GM19438 (cell line): ENCODE data around the gene RPL13.
"Not testable (repeated sequence)": the region's sequence is repeated elsewhere in the genome, so short reads cannot be mapped to it uniquely, and the experiment has no call there.

Source experiments
- ATAC-seq: cut with Tn5 transposase; IDR thresholded peaks from one replicate; pipeline ENCODE4 v1.9.1; 2021; ENCODE audit warnings: low read depth; ENCODE audit not compliant: unreplicated experiment

RPL13 gene

DNA sequence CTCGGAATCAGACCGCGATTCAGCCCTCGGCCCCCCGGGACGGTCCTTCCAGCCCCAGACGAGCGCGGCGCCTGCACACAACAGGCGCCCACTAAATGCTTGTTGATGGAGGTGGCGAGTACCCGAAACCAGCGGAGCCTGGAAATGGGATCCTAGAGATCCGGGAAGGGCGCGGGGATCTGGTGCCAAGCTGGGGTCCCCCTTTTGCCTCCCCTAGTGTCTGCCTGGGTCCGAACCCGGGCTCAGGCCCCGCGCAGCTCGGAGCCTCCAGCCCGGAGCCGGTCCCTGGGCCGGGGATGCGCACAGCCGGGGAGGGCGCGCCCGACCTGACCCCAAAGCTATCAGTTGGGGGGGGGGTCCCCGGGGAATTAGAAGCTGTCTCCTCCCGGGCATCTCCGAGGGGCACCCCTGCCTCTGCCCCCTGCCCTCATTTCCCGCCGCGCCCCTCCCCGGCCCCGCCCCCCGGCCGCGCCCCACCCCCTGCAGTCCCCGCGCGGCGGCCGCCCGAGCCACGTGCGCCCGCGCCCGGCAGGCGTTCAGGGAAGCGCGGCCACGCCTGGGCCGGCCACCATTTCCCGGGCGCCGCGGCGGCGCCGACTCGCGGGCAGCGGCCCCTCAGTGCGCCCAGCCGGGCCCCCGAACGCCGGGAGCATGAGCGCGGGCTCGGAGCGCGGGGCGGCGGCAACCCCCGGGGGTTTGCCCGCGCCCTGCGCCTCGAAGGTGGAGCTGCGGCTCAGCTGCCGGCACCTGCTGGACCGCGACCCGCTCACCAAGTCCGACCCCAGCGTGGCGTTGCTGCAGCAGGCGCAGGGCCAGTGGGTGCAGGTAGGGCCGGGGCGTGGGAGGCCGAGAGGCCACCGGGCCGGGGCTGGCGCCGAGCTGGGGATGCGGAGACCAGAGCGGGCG, 15.0 kb downstream of the RPL13 start, which contains the start of gene CPNE7:
Gene CPNE7 (plus strand): TSS at position 512 of the 906 bp plus-strand sequence. CDS start 140 bp downstream, at position 652.
- ATAC-seq: no peak

DNA sequence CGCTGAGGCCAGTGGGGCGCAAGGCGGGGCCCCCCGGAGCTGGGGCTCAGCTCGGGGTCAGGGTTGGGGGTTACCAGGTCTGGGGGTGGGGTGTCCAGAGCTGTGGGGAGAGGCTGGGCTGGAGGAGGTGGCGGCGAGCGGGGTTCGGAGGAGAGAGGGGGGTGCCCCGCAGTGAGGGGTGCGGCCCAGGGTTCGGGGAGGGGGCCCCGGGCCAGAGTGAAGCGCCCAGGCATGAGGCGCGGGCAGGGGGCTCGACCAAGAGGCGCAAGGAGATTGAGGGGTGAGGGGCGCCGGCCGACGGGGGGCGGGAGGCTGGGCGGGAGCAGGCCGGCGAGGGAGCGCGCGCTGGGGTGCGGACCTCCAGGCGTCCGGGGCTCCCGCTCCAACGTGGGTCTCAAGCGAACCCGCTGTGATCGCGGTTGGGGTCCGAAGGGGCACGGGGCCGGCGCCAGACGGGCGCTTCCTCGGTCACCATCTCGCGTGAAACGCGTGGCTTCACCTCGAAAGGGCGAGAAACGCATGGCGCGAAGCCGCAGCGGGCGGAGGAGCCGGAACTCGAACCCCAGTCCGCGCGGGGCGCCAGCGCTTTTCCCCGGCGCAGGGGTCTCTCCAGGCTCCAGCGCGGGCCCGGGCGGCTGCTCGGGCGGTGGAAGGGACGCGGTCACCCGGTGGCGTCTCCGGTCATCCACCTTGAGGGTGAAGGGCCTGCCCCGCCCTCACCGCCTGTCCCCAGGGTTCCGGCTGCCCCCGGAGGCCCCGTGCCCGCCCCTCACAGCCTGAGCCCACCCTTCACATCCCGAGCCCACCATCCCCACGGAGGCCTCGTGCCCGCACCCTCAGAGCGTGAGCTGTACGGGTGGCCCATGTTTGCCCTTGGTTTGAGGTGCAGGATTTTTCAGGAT, 15.9 kb downstream of the RPL13 start:
- ATAC-seq: no peak

DNA sequence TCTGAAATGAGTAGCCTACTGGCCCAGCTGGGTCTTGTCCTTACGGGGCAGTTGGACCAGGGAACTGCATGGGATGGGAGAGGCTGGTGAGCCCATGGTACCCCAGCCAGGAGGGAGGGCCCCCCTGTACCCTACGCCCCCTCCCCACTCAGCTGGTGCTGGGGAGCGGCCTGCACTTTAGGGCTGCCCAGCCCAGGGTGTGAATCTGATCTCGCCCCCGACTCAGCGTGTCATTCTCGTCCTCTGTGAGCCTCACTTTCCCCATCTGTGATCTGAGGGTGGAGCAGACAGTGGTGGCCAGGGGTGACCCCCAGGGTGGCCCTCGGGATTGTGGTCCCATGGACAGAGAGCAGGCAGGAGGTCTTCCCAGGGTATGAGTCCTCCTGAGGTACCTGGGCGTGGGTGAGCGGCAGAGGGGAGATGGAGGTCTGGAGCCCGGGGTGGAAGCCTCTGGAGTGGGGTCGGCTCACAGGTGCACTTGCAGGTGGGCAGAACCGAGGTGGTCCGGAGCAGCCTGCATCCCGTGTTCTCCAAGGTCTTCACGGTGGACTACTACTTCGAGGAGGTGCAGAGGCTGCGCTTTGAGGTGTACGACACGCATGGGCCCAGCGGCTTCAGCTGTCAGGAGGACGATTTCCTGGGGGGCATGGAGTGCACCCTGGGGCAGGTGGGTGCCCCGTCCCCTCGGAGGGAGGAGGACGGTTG, 16.7 kb downstream of the RPL13 start:
- ATAC-seq: no peak

DNA sequence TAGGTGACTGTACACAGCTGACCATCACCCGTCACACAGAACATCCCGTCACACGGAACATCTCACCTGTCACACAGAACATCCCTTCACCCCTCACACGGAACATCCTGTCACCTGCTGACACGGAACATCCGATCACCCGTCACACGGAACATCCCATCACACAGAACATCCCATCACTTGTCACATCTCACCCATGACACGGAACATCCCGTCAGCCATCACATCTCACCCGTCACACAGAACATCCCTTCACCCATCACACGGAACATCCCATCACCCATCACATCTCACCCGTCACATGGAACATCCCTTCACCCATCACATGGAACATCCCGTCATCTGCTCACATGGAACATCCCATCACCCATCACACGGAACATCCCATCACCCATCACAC, 18.9 kb downstream of the RPL13 start:
- ATAC-seq: no peak

DNA sequence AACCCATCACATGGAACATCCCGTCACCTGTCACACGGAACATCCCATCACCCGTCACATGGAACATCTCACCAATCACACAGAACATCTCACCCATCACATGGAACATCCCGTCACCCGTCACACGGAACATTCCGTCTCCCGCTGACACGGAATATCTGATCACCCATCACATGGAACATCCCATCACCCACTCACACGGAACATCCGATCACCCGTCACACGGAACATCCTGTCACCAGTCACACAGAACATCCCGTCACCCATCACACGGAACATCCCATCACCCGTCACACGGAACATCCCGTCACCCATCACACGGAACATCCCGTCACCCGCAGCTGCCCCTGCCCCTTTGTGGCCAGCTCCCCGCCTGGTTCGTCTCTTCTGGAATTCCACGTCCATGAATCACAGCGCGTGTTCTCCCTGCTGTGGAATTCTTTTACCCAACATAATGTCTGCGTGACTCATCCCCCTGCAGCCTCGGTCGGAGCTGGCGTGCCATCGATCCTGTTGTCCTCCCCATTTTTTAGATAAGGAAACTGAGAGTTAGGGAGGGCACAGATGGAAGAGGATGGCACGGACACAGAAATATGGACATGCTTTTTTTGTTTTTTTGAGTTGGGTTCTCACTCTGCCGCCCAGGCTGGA, 20.7 kb downstream of the RPL13 start:
- no peak for ATAC-seq

DNA sequence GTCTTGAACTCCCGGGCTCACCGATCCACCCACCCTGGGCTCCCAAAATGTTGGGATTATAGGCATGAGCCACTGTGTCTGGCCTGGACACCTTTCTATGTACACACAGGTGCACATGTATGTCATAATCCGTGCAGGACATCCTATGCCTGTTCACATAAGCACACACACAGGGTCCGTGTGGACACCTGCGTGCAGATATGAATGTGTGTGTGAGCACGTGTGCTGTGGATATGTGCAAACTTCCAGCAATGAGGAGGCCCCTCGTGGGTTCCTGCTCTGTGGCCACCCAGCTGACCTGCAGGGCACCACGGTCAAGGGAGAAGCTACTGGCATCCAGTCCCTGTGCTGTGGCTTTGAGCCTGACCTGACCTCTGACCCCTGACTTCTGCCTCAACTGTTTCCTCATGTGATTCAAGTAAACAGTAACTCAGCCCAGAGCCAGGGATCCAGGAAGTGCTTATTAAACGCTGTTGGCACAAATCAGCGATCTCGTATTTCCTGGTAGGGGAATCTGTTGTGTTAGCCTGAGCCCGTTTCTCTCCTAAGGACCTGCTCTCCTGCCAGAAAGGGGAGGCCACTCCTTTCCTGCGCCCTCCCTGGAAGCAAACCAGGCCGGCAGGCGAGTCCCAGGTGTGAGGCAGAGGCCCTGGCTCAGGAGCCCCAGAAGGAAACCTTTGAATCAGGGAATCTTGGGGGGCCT, 21.5 kb downstream of the RPL13 start:
- no peak for ATAC-seq

DNA sequence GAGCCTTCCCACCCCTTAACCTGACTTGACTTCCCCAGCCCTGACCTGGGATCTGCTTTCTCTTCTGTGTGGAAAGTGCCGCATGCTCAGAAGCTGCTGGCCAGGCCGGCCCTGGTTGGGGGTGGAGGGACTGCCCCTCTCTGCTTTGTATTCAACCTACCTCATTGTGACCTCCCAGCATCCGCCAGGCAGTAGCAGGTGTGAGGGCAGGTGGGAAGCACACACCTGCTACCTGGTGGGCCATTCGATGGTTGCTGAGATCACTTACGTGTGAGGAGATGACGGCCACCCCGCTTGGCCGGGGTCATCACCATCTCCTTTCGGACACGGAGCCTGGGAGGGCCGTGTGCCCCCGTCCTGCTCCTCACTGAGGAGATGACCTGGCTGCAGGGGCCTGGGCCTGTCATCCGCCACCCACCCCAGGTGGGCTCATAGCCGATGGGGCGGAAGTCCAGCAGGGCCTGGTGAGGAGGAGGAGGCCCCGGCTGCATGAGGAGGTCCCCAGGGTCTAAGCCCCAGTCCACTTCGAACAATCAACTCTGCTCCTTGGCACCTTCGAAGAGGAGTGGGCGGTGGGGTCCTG, 22.2 kb downstream of the RPL13 start:
- ATAC-seq: no peak

DNA sequence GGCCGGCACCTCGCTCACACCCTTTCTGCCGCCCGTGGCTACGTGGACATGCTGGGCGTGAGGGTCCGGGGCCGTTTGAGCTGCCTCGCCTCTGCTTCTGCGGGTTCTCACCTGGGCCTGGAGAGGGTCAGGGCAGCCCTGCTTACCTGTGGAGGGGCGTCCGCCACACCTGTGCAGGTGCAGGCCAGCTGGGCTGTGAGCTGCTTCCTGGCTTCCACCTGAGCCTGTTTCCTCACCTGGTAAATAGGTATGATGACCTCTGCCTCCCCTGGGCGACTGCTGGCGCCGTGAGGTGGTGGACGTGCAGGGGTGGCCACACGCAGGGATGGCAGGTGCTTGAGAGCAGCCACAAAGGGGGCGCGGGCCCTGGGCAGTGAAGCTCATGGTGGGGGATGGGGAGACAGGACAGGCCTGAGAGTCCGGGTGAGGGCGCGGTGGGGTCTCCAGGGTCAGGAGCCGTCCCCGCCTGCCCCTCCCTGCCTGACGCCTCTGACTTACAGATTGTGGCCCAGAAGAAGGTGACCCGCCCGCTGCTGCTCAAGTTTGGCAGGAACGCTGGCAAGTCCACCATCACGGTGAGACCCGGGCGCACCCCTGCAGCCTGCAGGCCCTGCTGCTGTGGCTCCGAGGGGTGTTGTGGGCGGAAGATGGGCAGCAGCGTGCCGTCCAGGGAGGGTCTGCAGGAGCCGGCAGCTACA, 22.9 kb downstream of the RPL13 start:
- ATAC-seq: no peak

DNA sequence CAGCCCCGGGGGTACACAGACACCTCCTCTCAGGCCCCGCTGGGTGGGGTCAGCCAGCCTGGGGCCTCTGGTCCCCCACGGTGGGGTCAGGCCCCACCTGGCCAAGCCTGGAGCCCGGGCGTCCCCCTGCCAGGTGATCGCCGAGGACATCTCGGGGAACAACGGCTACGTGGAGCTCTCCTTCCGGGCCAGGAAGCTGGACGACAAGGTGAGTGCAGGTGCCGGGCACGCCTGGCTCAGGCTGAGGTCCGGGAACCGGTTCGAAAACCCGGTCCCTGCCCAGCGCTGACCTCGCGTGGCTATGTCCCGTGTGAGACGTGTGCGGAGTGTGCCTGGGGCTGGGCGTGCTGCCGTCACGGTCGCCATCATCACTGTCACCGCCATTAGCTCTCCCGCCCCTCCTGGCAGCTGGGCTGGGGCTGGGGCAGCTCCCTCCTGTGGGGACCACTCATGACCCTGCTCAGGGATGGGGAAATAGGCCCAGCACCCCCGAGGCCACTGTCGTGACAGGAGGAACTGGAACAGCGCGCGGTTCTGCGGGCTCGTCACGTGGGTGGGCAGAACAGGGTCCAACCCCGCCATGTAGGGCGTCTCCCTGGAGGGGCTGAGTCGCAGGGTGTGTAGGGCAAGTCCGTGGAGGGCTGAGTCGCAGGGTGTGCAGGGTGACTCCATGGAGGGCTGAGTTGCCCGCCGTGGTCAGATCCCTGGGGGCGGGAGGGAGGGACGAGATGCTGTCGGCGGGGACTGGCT, 23.6 kb downstream of the RPL13 start:
- ATAC-seq: no peak

DNA sequence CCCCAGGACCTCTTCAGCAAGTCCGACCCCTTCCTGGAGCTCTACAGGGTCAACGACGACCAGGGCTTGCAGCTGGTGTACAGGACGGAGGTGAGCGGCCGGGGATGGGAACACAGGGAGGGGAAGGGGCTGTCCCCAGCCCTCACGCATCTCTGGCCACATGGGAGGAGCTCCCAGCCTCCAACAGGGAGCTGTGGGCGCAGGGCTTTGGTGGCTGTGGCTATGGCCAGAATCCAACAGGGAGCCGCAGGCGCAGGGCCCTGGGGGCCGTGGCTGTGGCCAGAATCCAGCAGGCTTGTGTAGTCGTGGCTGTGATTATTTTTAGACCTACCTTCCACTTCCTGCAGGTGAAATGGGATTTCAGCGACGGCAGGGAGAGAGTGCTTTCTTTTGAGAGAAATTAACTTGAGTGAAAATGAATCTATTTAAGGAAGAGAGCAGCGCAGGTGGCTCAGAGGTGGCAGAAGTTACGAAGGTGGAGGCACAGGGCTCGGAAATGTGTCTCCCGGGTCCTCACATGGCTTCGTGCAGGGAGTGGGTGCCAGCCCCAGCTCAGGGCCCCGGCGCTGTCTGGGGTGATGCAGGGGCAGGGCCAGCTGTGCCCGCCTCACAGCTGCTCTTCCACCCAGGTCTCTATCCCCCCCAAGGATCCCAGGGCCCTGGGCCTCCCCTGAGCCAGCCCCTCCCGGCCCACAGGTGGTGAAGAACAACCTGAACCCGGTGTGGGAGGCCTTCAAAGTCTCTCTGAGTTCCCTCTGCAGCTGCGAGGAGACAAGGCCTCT, 24.5 kb downstream of the RPL13 start:
- ATAC-seq: no peak

DNA sequence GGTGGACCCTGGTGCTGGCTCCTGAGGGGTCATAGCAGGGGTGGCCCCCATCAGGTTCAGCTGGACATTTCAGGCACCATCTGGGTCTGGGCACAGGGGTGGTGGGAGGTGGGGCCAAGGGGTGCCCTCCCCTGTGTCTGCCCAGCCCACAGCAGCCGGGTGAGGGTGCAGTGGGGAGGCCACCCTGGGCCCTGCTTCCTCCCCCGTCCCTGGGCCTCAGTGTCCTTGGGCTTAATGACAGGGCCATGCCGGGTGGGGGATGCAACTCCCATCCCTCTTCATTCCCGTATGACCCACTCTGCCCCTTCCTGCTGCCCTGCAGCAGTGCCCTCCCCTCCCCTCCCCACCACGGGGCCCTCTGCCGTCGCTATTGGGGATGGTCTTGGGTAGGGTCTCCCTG, 25.7 kb downstream of the RPL13 start:
- ATAC-seq: no peak

DNA sequence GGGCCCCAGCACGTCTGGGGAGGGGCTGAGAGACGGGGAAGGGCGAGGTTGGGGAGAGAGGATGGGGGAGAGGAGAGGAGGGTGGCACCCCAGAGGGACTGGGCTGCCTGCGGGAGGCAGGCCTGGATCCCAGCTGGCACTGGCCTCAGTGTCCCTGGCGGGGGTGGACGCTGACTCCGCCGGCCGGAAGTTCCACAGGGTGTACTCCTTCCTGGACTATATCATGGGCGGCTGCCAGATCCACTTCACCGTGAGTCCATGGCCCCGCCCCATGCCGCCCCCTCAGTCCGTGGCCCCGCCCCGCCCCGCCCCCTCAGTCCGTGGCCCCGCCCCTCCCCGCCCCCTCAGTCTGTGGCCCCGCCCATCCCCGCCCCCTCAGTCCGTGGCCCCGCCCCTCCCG, 26.4 kb downstream of the RPL13 start:
- ATAC-seq: no peak

DNA sequence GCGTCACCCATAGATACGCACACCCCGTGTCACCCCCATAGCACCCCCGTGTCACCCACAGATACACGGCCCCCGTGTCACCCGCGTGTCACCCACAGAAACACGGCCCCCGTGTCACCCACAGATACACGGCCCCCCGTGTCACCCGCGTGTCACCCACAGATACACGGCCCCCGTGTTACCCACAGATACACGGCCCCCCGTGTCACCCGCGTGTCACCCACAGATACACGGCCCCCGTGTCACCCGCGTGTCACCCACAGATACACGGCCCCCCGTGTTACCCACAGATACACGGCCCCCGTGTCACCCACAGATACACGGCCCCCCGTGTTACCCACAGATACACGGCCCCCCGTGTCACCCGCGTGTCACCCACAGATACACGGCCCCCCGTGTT, 27.2 kb downstream of the RPL13 start:
- not testable (repeated sequence) for ATAC-seq

DNA sequence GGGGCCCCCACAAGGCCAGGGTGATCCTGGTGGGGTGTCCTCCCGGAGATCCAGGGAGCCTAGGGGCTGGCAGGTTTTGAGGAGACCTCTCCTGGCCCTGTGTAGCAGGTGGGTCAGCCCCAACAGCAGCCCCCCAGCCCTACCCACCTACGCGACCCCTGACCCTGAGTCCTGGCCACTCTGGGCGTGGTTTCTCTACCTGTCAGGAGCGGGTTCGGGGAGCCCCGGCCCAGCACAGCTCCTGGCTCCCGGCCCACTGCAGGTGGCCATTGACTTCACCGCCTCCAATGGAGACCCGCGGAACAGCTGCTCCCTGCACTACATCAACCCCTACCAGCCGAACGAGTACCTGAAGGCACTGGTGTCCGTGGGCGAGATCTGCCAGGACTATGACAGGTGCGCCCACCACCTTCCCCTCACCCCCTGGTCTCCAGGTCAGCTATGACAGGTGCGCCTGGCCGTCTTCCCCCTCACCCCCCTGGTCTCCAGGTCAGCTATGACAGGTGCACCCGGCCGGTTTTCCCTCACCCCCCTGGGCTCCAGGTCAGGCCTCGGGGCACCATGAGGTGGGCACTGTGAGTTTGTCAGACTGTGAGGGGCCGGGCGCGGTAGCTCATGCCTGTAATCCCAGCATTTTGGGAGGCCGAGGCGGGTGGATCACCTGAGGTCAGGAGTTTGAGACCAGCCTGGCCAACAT, 28.1 kb downstream of the RPL13 start:
- ATAC-seq: no peak

DNA sequence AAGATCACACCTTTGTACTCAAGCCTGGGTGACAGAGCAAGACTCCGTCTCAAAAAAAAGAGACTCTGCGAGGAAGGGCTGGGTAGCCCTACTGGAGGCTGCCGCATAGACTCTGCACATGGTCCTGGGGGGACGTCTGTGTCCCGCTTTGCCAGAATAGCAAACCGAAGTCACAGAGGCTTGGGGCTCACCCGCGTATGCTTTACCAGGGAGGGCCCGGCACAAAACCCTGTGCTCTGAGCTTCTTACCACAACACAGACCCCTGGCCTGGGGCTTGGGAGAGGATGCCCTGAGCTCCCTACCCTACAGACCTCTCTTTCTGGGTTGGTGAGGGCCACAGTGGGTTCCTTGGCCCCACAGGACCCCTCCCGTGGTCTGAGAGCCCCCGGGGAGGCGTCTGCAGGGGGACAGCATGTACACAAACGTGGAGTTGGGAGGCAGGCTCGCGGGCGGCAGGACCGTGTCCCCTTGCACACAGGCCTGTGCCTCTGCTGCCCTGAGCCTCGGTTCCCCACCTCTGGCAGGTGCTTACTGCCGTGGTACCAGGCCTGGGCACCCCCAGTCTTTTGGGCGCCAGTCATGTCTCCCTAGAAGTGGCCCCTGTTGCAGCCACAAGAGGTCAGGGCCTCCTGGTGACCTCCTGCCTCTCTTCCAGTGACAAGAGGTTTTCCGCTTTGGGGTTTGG, 28.9 kb downstream of the RPL13 start:
- no peak for ATAC-seq

DNA sequence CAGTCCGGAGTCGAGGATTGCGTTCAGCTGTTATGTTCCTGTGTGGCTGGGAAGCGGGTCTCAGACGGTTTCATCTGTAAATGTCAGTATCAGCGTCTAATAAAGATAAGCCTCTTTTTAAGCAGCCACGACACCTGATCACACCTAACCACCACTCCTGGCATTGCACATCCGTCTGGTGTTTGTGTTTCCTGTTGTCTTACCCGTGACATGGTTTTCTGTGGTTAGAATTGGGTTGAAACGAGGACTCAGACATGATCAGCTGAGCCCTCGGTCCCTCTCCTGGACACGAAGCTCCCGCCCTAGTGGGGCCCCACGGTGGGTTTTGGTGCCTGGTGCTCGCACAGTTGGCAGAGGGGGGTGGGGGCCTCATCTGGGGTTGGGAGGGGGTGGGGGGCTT, 33.4 kb downstream of the RPL13 start:
- no peak for ATAC-seq
